Measurements from ENCODE around the gene UBASH3A. TPM values are rescaled to one million over a fixed set of nuclear protein-coding genes. Genes with fewer than 3 reads are reported as not detected.

UBASH3A gene
- total RNA-seq, 1 experiment from 2014 or later, result not detected

- no peaks in the 10 kb centered on the region for H3K27me3 Mint-ChIP-seq (ENCODE audit: insufficient read depth, unreplicated experiment)
- intact Hi-C loops (cut with micrococcal nuclease; ENCODE audit: unreplicated experiment), result no loop called here
- no peaks in the 10 kb centered on the region for H3K36me3 ChIP-seq (ENCODE audit: control insufficient read depth, insufficient read depth, low read length)
- no peaks in the 10 kb centered on the region for H3K36me3 Mint-ChIP-seq (ENCODE audit: insufficient read depth, unreplicated experiment)
- CTCF ChIA-PET, result interaction anchor here (0.6 to 0.7 kb wide), 2 partner anchors 66 to 134 kb away, joined by 3 to 7 read pairs; no protein-coding TSS in a partner anchor
- DNase-seq, result no peak
- H3K4me1 ChIP-seq, result no peaks in the 10 kb centered on the region
- no peaks in the 10 kb centered on the region; the same call in 1 of the 2 replicates for H3K27me3 ChIP-seq (replicated peaks; ENCODE audit: control insufficient read depth, insufficient read depth, low read length)
- H3K9me3 Mint-ChIP-seq (ENCODE audit: unreplicated experiment), result no peaks in the 10 kb centered on the region
- POLR2A ChIA-PET, result interaction anchor here (0.6 kb wide), 1 partner anchor 210 kb away, joined by 3 read pairs; no protein-coding TSS in a partner anchor
- no peak for TF ChIP-seq CTCF (IDR thresholded peaks at IDR 0.05; ENCODE audit: insufficient read depth in 1 of 2, low read depth in 1 of 2, low read length in 1 of 2, severe bottlenecking in 1 of 2, unreplicated experiment in 1 of 2)
- no peak overlapping the region for H3K4me3 ChIP-seq (ENCODE audit: low read depth, low read length)
- BruUV-seq (replicated peaks), result no TSS peak
- H3K4me1 Mint-ChIP-seq (ENCODE audit: low read depth, unreplicated experiment), result no peaks in the 10 kb centered on the region
- no peak overlapping the region for H3K27ac Mint-ChIP-seq (ENCODE audit: unreplicated experiment)
- no peak overlapping the region for H3K4me3 Mint-ChIP-seq (ENCODE audit: unreplicated experiment)
- H3K9me3 ChIP-seq, result no peaks in the 10 kb centered on the region
These were observed 40.4 kb downstream of the UBASH3A start for GRCh38 chr21:42443876-42444744.

- Histone ChIP-seq H3K4me1 (no peaks in the 10 kb centered on the region), H3K27me3 (replicated peaks; ENCODE audit: control insufficient read depth, insufficient read depth, low read length) (no peaks in the 10 kb centered on the region; the same call in 1 of the 2 replicates), H3K4me3 (ENCODE audit: low read depth, low read length) (no peak overlapping the region), H3K36me3 (ENCODE audit: control insufficient read depth, insufficient read depth, low read length) (no peaks in the 10 kb centered on the region), H3K9me3 (no peaks in the 10 kb centered on the region)
- ChIA-PET POLR2A (interaction anchor here (0.6 kb wide), 1 partner anchor 210 kb away, joined by 3 read pairs; no protein-coding TSS in a partner anchor), CTCF (interaction anchor here (0.6 to 1.2 kb wide), 3 partner anchors 67 to 134 kb away, joined by 3 to 7 read pairs (median 3); no protein-coding TSS in a partner anchor)
- no peak for TF ChIP-seq CTCF (IDR thresholded peaks at IDR 0.05; ENCODE audit: insufficient read depth in 1 of 2, low read depth in 1 of 2, low read length in 1 of 2, severe bottlenecking in 1 of 2, unreplicated experiment in 1 of 2)
- no peaks in the 10 kb centered on the region for H3K36me3 Mint-ChIP-seq (ENCODE audit: insufficient read depth, unreplicated experiment)
- no peaks in the 10 kb centered on the region for H3K27me3 Mint-ChIP-seq (ENCODE audit: insufficient read depth, unreplicated experiment)
- H3K9me3 Mint-ChIP-seq (ENCODE audit: unreplicated experiment), result no peaks in the 10 kb centered on the region
- intact Hi-C loops (cut with micrococcal nuclease; ENCODE audit: unreplicated experiment), result no loop called here
- no peaks in the 10 kb centered on the region for H3K4me1 Mint-ChIP-seq (ENCODE audit: low read depth, unreplicated experiment)
- no peak for DNase-seq
- H3K27ac Mint-ChIP-seq (ENCODE audit: unreplicated experiment), result no peak overlapping the region
- H3K4me3 Mint-ChIP-seq (ENCODE audit: unreplicated experiment), result no peak overlapping the region
- BruUV-seq (replicated peaks), result no TSS peak
These were observed 41.0 kb downstream of the UBASH3A start for GRCh38 chr21:42444745-42445059.

- ChIA-PET POLR2A (no interaction called here), CTCF (interaction anchor here (1.2 kb wide), 1 partner anchor 135 kb away, joined by 3 read pairs; no protein-coding TSS in a partner anchor)
- no peak for DNase-seq
- Histone ChIP-seq H3K4me1 (no peaks in the 10 kb centered on the region), H3K4me3 (ENCODE audit: low read depth, low read length) (no peak overlapping the region), H3K9me3 (no peaks in the 10 kb centered on the region), H3K36me3 (ENCODE audit: control insufficient read depth, insufficient read depth, low read length) (no peaks in the 10 kb centered on the region), H3K27me3 (replicated peaks; ENCODE audit: control insufficient read depth, insufficient read depth, low read length) (no peaks in the 10 kb centered on the region; the same call in 1 of the 2 replicates)
- intact Hi-C loops (cut with micrococcal nuclease; ENCODE audit: unreplicated experiment), result no loop called here
- H3K27ac Mint-ChIP-seq (ENCODE audit: unreplicated experiment), result no peak overlapping the region
- BruUV-seq (replicated peaks), result no TSS peak
- no peak for TF ChIP-seq CTCF (IDR thresholded peaks at IDR 0.05; ENCODE audit: insufficient read depth in 1 of 2, low read depth in 1 of 2, low read length in 1 of 2, severe bottlenecking in 1 of 2, unreplicated experiment in 1 of 2)
- H3K27me3 Mint-ChIP-seq (ENCODE audit: insufficient read depth, unreplicated experiment), result no peaks in the 10 kb centered on the region
- H3K9me3 Mint-ChIP-seq (ENCODE audit: unreplicated experiment), result no peaks in the 10 kb centered on the region
- H3K36me3 Mint-ChIP-seq (ENCODE audit: insufficient read depth, unreplicated experiment), result no peaks in the 10 kb centered on the region
- H3K4me3 Mint-ChIP-seq (ENCODE audit: unreplicated experiment), result no peak overlapping the region
- H3K4me1 Mint-ChIP-seq (ENCODE audit: low read depth, unreplicated experiment), result no peaks in the 10 kb centered on the region
These were observed 41.6 kb downstream of the UBASH3A start for GRCh38 chr21:42445311-42445710.

Data from Caco-2 (cell line).